ENCODE measurements around the gene CFAP65. TPM values are rescaled to one million over a fixed set of nuclear protein-coding genes. Genes with fewer than 3 reads are reported as not detected.

Gene CFAP65
- total RNA-seq, 8 experiments from 2014 or later = 0.46 to 6.3 (median 0.66) TPM

- peak overlapping the region in 4 of 5 donors; percentile 5 to 24 (median 9) for H3K4me3 ChIP-seq
- ATAC-seq (replicated peaks in 6 of 8) = peak; percentile 80 to 96 (median 89)
- 0 to 50% (median 2%) methylated on average over 1 to 21 of the region's 39 CpGs; no CpG with 5 or more reads in 2 of the 10 experiments for WGBS, 10 experiments
- in situ Hi-C loops (cut with MboI; ENCODE audit: low pct_unique_long_range_greater_than_20kb in 2 of 9, low sequenced_read_pairs in 9 of 9, unreplicated experiment in 9 of 9) = no loop called here
- peaks cover 0 to 8% of the 10 kb centered on the region in 2 donors for H3K4me1 ChIP-seq (replicated peaks in 1 of 2)
- H3K27ac ChIP-seq = no peak overlapping the region
These were observed 61.2 kb downstream of the CFAP65 start for GRCh38 chr2:218979846-218980734.

- ATAC-seq (replicated peaks in 6 of 8) = no peak
- WGBS, 10 experiments = 0 to 67% (median 21%) methylated on average over 1 to 3 of the region's 4 CpGs; no CpG with 5 or more reads in 3 of the 10 experiments
- in situ Hi-C loops (cut with MboI; ENCODE audit: low pct_unique_long_range_greater_than_20kb in 2 of 9, low sequenced_read_pairs in 9 of 9, unreplicated experiment in 9 of 9) = no loop called here
These were observed 66.1 kb downstream of the CFAP65 start for GRCh38 chr2:218975060-218975777.

GRCh38 chr2:218970894-218971293 is 70.4 kb downstream of the CFAP65 start:
- no peak for ATAC-seq (replicated peaks in 6 of 8)
- 0 to 50% (median 40%) methylated on average over 1 of the region's 1 CpG; no CpG with 5 or more reads in 7 of the 10 experiments for WGBS, 10 experiments
- Histone ChIP-seq H3K4me1 (replicated peaks in 1 of 2) (no peaks in the 10 kb centered on the region), H3K27ac (no peak overlapping the region), H3K4me3 (no peak overlapping the region)
- in situ Hi-C loops (cut with MboI; ENCODE audit: low pct_unique_long_range_greater_than_20kb in 2 of 9, low sequenced_read_pairs in 9 of 9, unreplicated experiment in 9 of 9) = no loop called here

More at GRCh38 chr2:218975060-218975777, 66.1 kb downstream of the CFAP65 start:
- H3K27ac ChIP-seq = no peak overlapping the region
- no peaks in the 10 kb centered on the region for H3K4me1 ChIP-seq (replicated peaks in 1 of 2)
- no peak overlapping the region for H3K4me3 ChIP-seq

GRCh38 chr2:218964041-218964771 is 77.1 kb downstream of the CFAP65 start:
- Histone ChIP-seq H3K4me3 (peak overlapping the region in 2 of 5 donors; percentile 68 to 74), H3K27ac (peak overlapping the region in 1 of 2 donors; percentile 43), H3K4me1 (replicated peaks in 1 of 2) (peaks cover 18 to 19% of the 10 kb centered on the region in 2 donors)
- peak in 7 of 8 experiments; percentile 7 to 70 (median 16) for ATAC-seq (replicated peaks in 6 of 8)
- 0 to 56% (median 35%) methylated on average over 1 to 3 of the region's 5 CpGs; no CpG with 5 or more reads in 4 of the 10 experiments for WGBS, 10 experiments
- in situ Hi-C loops (cut with MboI; ENCODE audit: low pct_unique_long_range_greater_than_20kb in 2 of 9, low sequenced_read_pairs in 9 of 9, unreplicated experiment in 9 of 9) = no loop called here

GRCh38 chr2:218963601-218964000 is 77.7 kb downstream of the CFAP65 start:
- peak overlapping the region in 1 of 2 donors; percentile 12 for H3K27ac ChIP-seq

GRCh38 chr2:218962859-218963492 is 78.3 kb downstream of the CFAP65 start:
- in situ Hi-C loops (cut with MboI; ENCODE audit: low pct_unique_long_range_greater_than_20kb in 2 of 9, low sequenced_read_pairs in 9 of 9, unreplicated experiment in 9 of 9) = no loop called here
- Histone ChIP-seq H3K4me3 (peak overlapping the region; percentile 31 to 77 (median 68)), H3K27ac (no peak overlapping the region), H3K4me1 (replicated peaks in 1 of 2) (peaks cover 20 to 22% of the 10 kb centered on the region in 2 donors)
- ATAC-seq (replicated peaks in 6 of 8) = peak; percentile 22 to 84 (median 80)
- 0 to 15% (median 0%) methylated on average over 2 to 12 of the region's 42 CpGs; no CpG with 5 or more reads in 3 of the 10 experiments for WGBS, 10 experiments

More at GRCh38 chr2:218963601-218964000, 77.7 kb downstream of the CFAP65 start:
- in situ Hi-C loops (cut with MboI; ENCODE audit: low pct_unique_long_range_greater_than_20kb in 2 of 9, low sequenced_read_pairs in 9 of 9, unreplicated experiment in 9 of 9) = no loop called here
- WGBS, 10 experiments = 0 to 62% (median 17%) methylated on average over 1 to 2 of the region's 5 CpGs; no CpG with 5 or more reads in 3 of the 10 experiments
- ATAC-seq (replicated peaks in 6 of 8) = no peak
- peak overlapping the region in 4 of 5 donors; percentile 5 to 77 (median 71) for H3K4me3 ChIP-seq
- peaks cover 20 to 22% of the 10 kb centered on the region in 2 donors for H3K4me1 ChIP-seq (replicated peaks in 1 of 2)

- in situ Hi-C loops (cut with MboI; ENCODE audit: low pct_unique_long_range_greater_than_20kb in 2 of 9, low sequenced_read_pairs in 9 of 9, unreplicated experiment in 9 of 9) = no loop called here
- no peak for ATAC-seq (replicated peaks in 6 of 8)
- WGBS, 10 experiments = 20 to 80% (median 40%) methylated on average over 1 to 3 of the region's 34 CpGs; no CpG with 5 or more reads in 5 of the 10 experiments
- H3K27ac ChIP-seq = no peak overlapping the region
- H3K4me3 ChIP-seq = peak overlapping the region; percentile 56 to 77 (median 68)
- H3K4me1 ChIP-seq (replicated peaks in 1 of 2) = peaks cover 20 to 22% of the 10 kb centered on the region in 2 donors
These were observed 79.4 kb downstream of the CFAP65 start for GRCh38 chr2:218961651-218962570.

GRCh38 chr2:218961229-218961628 is 80.1 kb downstream of the CFAP65 start:
- in situ Hi-C loops (cut with MboI; ENCODE audit: low pct_unique_long_range_greater_than_20kb in 2 of 9, low sequenced_read_pairs in 9 of 9, unreplicated experiment in 9 of 9) = no loop called here
- no peak overlapping the region for H3K27ac ChIP-seq
- H3K4me1 ChIP-seq (replicated peaks in 1 of 2) = peaks cover 20 to 22% of the 10 kb centered on the region in 2 donors
- H3K4me3 ChIP-seq = peak overlapping the region; percentile 56 to 77 (median 68)
- 0 to 39% (median 12%) methylated on average over 2 to 4 of the region's 4 CpGs; no CpG with 5 or more reads in 1 of the 10 experiments for WGBS, 10 experiments
- no peak for ATAC-seq (replicated peaks in 6 of 8)

GRCh38 chr2:218960309-218961165 is 80.8 kb downstream of the CFAP65 start:
- H3K4me3 ChIP-seq = peak overlapping the region; percentile 56 to 77 (median 68)
- no peak for ATAC-seq (replicated peaks in 6 of 8)
- 0 to 19% (median 6%) methylated on average over 1 to 16 of the region's 87 CpGs; no CpG with 5 or more reads in 3 of the 10 experiments for WGBS, 10 experiments
- in situ Hi-C loops (cut with MboI; ENCODE audit: low pct_unique_long_range_greater_than_20kb in 2 of 9, low sequenced_read_pairs in 9 of 9, unreplicated experiment in 9 of 9) = no loop called here
- peaks cover 20 to 22% of the 10 kb centered on the region in 2 donors for H3K4me1 ChIP-seq (replicated peaks in 1 of 2)
- H3K27ac ChIP-seq = no peak overlapping the region

GRCh38 chr2:218959761-218960308 is 81.5 kb downstream of the CFAP65 start:
- peaks cover 20 to 22% of the 10 kb centered on the region in 2 donors for H3K4me1 ChIP-seq (replicated peaks in 1 of 2)
- in situ Hi-C loops (cut with MboI; ENCODE audit: low pct_unique_long_range_greater_than_20kb in 2 of 9, low sequenced_read_pairs in 9 of 9, unreplicated experiment in 9 of 9) = no loop called here
- peak overlapping the region; percentile 19 to 55 for H3K27ac ChIP-seq
- peak overlapping the region; percentile 56 to 77 (median 68) for H3K4me3 ChIP-seq
- no peak for ATAC-seq (replicated peaks in 6 of 8)
- 0% methylated on average over 7 of the region's 67 CpGs; no CpG with 5 or more reads in 9 of the 10 experiments for WGBS, 10 experiments
